Activated effector memory CD4-positive, alpha-beta T cell treated with Interleukin-2 at 50 U/mL for 16 hours (primary cell): ENCODE measurements around the gene VGLL4.

Experiments used
- DNase-seq: peaks from one replicate; pipeline ENCODE4 v3.0.0-alpha.2; 2020

The VGLL4 gene

GRCh38 chr3:11651900-11652299 lies 8.2 kb upstream of the VGLL4 start:
- DNase-seq, result no peak

- DNase-seq, result no peak
Observed at GRCh38 chr3:11651477-11651876, 7.8 kb upstream of the VGLL4 start.

- DNase-seq, result no peak
Observed at GRCh38 chr3:11650391-11650790, 6.7 kb upstream of the VGLL4 start.

GRCh38 chr3:11648735-11649134 lies 5.0 kb upstream of the VGLL4 start:
- DNase-seq, result no peak

GRCh38 chr3:11643201-11643603 lies 513 bp downstream of the VGLL4 start:
- DNase-seq, result peak; percentile 12

GRCh38 chr3:11642431-11643191 lies 1.1 kb downstream of the VGLL4 start:
- peak; percentile 51 for DNase-seq

- DNase-seq, result no peak
Observed at GRCh38 chr3:11641683-11642430, 1.9 kb downstream of the VGLL4 start.

- DNase-seq, result no peak
Observed at GRCh38 chr3:11641316-11641682, 2.4 kb downstream of the VGLL4 start.

- DNase-seq, result no peak
Observed at GRCh38 chr3:11640009-11640673, 3.6 kb downstream of the VGLL4 start.

- DNase-seq, result no peak
Observed at GRCh38 chr3:11638495-11639358, 5.0 kb downstream of the VGLL4 start.

GRCh38 chr3:11637901-11638458 lies 5.7 kb downstream of the VGLL4 start:
- no peak for DNase-seq

GRCh38 chr3:11636394-11636770 lies 7.3 kb downstream of the VGLL4 start:
- no peak for DNase-seq

- no peak for DNase-seq
Observed at GRCh38 chr3:11635680-11636393, 7.9 kb downstream of the VGLL4 start.

GRCh38 chr3:11634974-11635612 lies 8.6 kb downstream of the VGLL4 start:
- DNase-seq, result no peak

GRCh38 chr3:11634081-11634635 lies 9.6 kb downstream of the VGLL4 start:
- DNase-seq, result no peak

- no peak for DNase-seq
Observed at GRCh38 chr3:11632966-11633365, 10.7 kb downstream of the VGLL4 start.

- DNase-seq, result no peak
Observed at GRCh38 chr3:11632564-11632963, 11.2 kb downstream of the VGLL4 start.

GRCh38 chr3:11631820-11632219 lies 11.9 kb downstream of the VGLL4 start:
- no peak for DNase-seq

- DNase-seq, result no peak
Observed at GRCh38 chr3:11629716-11630115, 14.0 kb downstream of the VGLL4 start.

GRCh38 chr3:11627612-11628011 lies 16.1 kb downstream of the VGLL4 start:
- no peak for DNase-seq

- no peak for DNase-seq
Observed at GRCh38 chr3:11626084-11626463, 17.6 kb downstream of the VGLL4 start.
